Panc1 (cell line): ENCODE results near the gene CGREF1. TPM values are rescaled to one million over a fixed set of nuclear protein-coding genes. Genes with fewer than 3 reads are reported as not detected.

Experiments used
- ATAC-seq: fragments of 200-7000 bp; cut with Tn5 transposase; 2 replicates; pipeline ENCODE4 v1.9.1; 2020; ENCODE audit warnings: mild to moderate bottlenecking, moderate library complexity
- BruUV-seq: library from RNA; stranded (reverse); fragments of 400-500 nt; replicated peaks from 2 replicates; lab custom pipeline; 2021; lab: Mats Ljungman, UMichigan
- CTCF ChIA-PET: fragments of 300-600 bp; sonication (Branson Sonifier 250); formaldehyde crosslinking; loops from one replicate; lab custom pipeline; 2022; ENCODE audit warnings: antibody characterized with exemption; lab: Charles Lee
- POLR2A ChIA-PET: fragments of 300-600 bp; sonication (Branson Sonifier 250); formaldehyde crosslinking; loops from one replicate; lab custom pipeline; 2022; ENCODE audit warnings: antibody characterized with exemption; lab: Charles Lee
- DNase-seq: peaks from one replicate; pipeline ENCODE4 v3.0.0-alpha.2; 2010; ENCODE audit warnings: low read depth, low spot score
- H3K27ac ChIP-seq: 2 replicates; pipeline ENCODE4 v1.5.1; 2011; ENCODE audit warnings: mild to moderate bottlenecking, low read length, inconsistent platforms
- H3K27me3 ChIP-seq: fragments of 200-500 bp; sonication (Bioruptor generic); 2 replicates; pipeline ENCODE4 v1.6.0; 2014; ENCODE audit warnings: low read length, inconsistent platforms; ENCODE audit not compliant: control insufficient read depth, insufficient read depth
- H3K36me3 ChIP-seq: fragments of 200-500 bp; sonication (Bioruptor generic); 2 replicates; pipeline ENCODE4 v1.5.1; 2014; ENCODE audit warnings: inconsistent platforms, mild to moderate bottlenecking, low read length, moderate library complexity; ENCODE audit not compliant: control insufficient read depth, insufficient read depth
- H3K4me1 ChIP-seq: 2 replicates; pipeline ENCODE4 v1.5.1; 2011; ENCODE audit warnings: inconsistent platforms, mild to moderate bottlenecking, low read length, moderate library complexity; ENCODE audit not compliant: control insufficient read depth, insufficient read depth
- H3K4me3 ChIP-seq, 2 experiments: 2 replicates each; pipeline ENCODE4 v1.5.1; 2011 to 2012; ENCODE audit warnings: low read depth in 2 of 2, low read length in 2 of 2, mild to moderate bottlenecking in 2 of 2, inconsistent platforms in 1 of 2, moderate library complexity in 1 of 2
- H3K9me3 ChIP-seq: fragments of 200-500 bp; sonication (Bioruptor generic); 2 replicates; pipeline ENCODE4 v1.5.1; 2014; ENCODE audit warnings: low read depth, mild to moderate bottlenecking, inconsistent platforms, low read length, moderate library complexity; ENCODE audit not compliant: control insufficient read depth, insufficient read depth
- POLR2AphosphoS5 ChIP-seq: IDR thresholded peaks from 2 replicates; pipeline ENCODE4 v1.6.1; 2012; ENCODE audit warnings: mild to moderate bottlenecking, low read depth, low read length, moderate library complexity
- SIN3A ChIP-seq: IDR thresholded peaks from 2 replicates; pipeline ENCODE4 v1.6.1; 2012; ENCODE audit warnings: low read depth, mild to moderate bottlenecking, low read length, moderate library complexity, borderline replicate concordance; ENCODE audit not compliant: insufficient read depth
- TCF7L2 ChIP-seq: IDR thresholded peaks from 2 replicates; pipeline ENCODE4 v1.6.1; 2011; ENCODE audit warnings: mild to moderate bottlenecking, low read depth, low read length, inconsistent platforms
- in situ Hi-C: cut with HindIII; loops from 2 replicates; pipeline ENCODE4 v1.10.0; 2016; ENCODE audit warnings: low sequenced_read_pairs, low pct_unique_long_range_greater_than_20kb
- intact Hi-C: fragments of 100-400 bp; cut with micrococcal nuclease; formaldehyde crosslinking; loops from one replicate; pipeline ENCODE4 v1.10.0; 2022; ENCODE audit not compliant: unreplicated experiment
- total RNA-seq: library from RNA; stranded (reverse); gene quantifications from one replicate; pipeline ENCODE4 v1.2.1, GENCODE V29; 2021; ENCODE audit not compliant: unreplicated experiment
- TF ChIP-seq, protein P1 (sequence below): fragments of 450-650 bp; IDR thresholded peaks from 2 replicates; pipeline ENCODE4 v1.5.1; 2017; ENCODE audit warnings: mild to moderate bottlenecking
- TF ChIP-seq, protein P2 (sequence below), 2 experiments: IDR thresholded peaks; 2 replicates each; pipeline ENCODE4 v1.6.1; 2011 to 2012; ENCODE audit warnings: low read depth in 2 of 2, control low read depth in 1 of 2, low read length in 1 of 2, mild to moderate bottlenecking in 1 of 2, moderate library complexity in 1 of 2; ENCODE audit not compliant: insufficient read depth in 1 of 2

Gene CGREF1
- total RNA-seq, 1 experiment from 2014 or later, result 10.1 TPM

DNA sequence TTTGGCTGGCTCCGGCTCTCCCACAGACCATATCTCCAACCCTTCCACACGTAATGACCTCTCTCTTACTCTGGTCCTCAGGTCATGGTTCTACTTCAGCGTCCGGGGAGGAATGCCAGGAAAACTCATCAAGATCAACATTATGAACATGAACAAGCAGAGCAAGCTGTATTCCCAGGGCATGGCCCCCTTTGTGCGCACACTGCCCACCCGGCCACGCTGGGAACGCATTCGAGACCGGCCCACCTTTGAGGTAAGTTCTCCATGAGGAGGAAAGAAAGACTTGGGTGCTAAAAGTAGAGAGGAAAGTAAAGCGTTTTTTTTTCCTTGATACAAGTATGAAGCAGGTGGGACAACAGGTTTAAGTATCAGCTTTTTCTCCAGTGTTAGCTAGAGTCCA, 65.6 kb downstream of the CGREF1 start:
- ChIA-PET POLR2A (no interaction called here), CTCF (no interaction called here)
- intact Hi-C loops, result no loop called here
- ATAC-seq, result no peak
- Histone ChIP-seq H3K9me3 (no peaks in the 10 kb centered on the region), H3K4me1 (peaks cover 6% of the 10 kb centered on the region), H3K27me3 (no peaks in the 10 kb centered on the region), H3K27ac (no peak overlapping the region), H3K4me3 (no peak overlapping the region), H3K36me3 (peaks cover 9% of the 10 kb centered on the region)
- no TSS peak for BruUV-seq
- in situ Hi-C loops, result no loop called here
- TF ChIP-seq, protein P1, sequence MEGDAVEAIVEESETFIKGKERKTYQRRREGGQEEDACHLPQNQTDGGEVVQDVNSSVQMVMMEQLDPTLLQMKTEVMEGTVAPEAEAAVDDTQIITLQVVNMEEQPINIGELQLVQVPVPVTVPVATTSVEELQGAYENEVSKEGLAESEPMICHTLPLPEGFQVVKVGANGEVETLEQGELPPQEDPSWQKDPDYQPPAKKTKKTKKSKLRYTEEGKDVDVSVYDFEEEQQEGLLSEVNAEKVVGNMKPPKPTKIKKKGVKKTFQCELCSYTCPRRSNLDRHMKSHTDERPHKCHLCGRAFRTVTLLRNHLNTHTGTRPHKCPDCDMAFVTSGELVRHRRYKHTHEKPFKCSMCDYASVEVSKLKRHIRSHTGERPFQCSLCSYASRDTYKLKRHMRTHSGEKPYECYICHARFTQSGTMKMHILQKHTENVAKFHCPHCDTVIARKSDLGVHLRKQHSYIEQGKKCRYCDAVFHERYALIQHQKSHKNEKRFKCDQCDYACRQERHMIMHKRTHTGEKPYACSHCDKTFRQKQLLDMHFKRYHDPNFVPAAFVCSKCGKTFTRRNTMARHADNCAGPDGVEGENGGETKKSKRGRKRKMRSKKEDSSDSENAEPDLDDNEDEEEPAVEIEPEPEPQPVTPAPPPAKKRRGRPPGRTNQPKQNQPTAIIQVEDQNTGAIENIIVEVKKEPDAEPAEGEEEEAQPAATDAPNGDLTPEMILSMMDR, result no peak
- TF ChIP-seq, protein P2, sequence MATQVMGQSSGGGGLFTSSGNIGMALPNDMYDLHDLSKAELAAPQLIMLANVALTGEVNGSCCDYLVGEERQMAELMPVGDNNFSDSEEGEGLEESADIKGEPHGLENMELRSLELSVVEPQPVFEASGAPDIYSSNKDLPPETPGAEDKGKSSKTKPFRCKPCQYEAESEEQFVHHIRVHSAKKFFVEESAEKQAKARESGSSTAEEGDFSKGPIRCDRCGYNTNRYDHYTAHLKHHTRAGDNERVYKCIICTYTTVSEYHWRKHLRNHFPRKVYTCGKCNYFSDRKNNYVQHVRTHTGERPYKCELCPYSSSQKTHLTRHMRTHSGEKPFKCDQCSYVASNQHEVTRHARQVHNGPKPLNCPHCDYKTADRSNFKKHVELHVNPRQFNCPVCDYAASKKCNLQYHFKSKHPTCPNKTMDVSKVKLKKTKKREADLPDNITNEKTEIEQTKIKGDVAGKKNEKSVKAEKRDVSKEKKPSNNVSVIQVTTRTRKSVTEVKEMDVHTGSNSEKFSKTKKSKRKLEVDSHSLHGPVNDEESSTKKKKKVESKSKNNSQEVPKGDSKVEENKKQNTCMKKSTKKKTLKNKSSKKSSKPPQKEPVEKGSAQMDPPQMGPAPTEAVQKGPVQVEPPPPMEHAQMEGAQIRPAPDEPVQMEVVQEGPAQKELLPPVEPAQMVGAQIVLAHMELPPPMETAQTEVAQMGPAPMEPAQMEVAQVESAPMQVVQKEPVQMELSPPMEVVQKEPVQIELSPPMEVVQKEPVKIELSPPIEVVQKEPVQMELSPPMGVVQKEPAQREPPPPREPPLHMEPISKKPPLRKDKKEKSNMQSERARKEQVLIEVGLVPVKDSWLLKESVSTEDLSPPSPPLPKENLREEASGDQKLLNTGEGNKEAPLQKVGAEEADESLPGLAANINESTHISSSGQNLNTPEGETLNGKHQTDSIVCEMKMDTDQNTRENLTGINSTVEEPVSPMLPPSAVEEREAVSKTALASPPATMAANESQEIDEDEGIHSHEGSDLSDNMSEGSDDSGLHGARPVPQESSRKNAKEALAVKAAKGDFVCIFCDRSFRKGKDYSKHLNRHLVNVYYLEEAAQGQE (IDR thresholded peaks at IDR 0.05; ENCODE audit: insufficient read depth in 1 of 2, low read depth in 2 of 2, low read length in 1 of 2), result no peak
- TF ChIP-seq POLR2AphosphoS5, result no peak
- no peak for DNase-seq

DNA sequence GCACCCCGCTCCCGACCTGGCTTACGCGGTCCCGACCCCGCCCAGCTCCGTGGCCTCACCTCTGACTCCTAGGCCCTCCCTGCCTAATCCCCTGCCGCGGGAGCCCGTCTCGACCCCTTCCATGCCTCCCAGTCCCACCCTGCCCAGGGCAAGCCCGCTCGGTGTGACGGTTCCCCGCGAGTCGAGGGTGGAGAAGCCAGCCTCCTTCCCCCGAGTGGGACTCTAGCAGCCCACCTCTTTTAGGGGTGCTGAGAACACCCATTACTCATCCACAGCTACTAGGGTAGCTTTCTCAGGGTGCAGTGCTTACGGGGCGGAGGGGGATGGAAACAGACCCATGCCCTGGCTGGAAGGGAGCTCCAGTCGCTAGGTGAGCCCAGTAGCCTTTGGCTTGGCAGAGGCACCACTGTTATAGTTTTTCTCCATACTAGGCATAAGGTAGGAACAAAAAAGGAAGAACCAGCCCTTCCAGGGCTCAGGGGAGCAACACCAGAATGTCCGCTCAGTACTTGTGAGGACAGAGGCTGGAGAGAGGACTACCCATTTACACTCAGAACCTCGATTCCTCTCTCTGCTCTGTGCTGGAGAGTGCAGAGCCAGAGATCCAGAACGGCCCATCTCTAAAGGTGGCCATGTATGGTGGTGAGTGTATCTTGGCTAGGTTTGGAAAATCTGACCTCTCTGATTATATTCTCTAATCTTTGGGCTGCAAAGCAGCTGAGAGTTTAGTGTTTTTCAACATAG, 66.9 kb downstream of the CGREF1 start:
- Histone ChIP-seq H3K9me3 (no peaks in the 10 kb centered on the region), H3K4me3 (peak overlapping the region; percentile 80 to 95), H3K36me3 (peaks cover 9% of the 10 kb centered on the region), H3K27me3 (no peaks in the 10 kb centered on the region), H3K27ac (peak overlapping the region; percentile 88), H3K4me1 (peaks cover 6% of the 10 kb centered on the region)
- ATAC-seq, result peak; percentile 6
- CTCF ChIA-PET, result interaction anchor here (0.6 kb wide), 1 partner anchor 227 kb away, joined by 6 read pairs; no protein-coding TSS in a partner anchor
- in situ Hi-C loops, result no loop called here
- TF ChIP-seq, protein P1, result no peak
- TF ChIP-seq POLR2AphosphoS5, result no peak
- no peak for TF ChIP-seq TCF7L2
- TF ChIP-seq SIN3A, result no peak
- TF ChIP-seq, protein P2 (IDR thresholded peaks at IDR 0.05; ENCODE audit: insufficient read depth in 1 of 2, low read depth in 2 of 2, low read length in 1 of 2), result no peak
- POLR2A ChIA-PET, result interaction anchor here (0.6 to 0.9 kb wide), 2 partner anchors 12 to 14 kb away, joined by 3 to 4 read pairs; no protein-coding TSS in a partner anchor
- BruUV-seq, result no TSS peak
- intact Hi-C loops, result no loop called here
- no peak for DNase-seq
